Measurements from ENCODE around the gene OSTF1. TPM values are rescaled to one million over a fixed set of nuclear protein-coding genes. Genes with fewer than 3 reads are reported as not detected.

The OSTF1 gene
- total RNA-seq, 2 donors from 2014 or later: 15.0 to 20.5 TPM

DNA sequence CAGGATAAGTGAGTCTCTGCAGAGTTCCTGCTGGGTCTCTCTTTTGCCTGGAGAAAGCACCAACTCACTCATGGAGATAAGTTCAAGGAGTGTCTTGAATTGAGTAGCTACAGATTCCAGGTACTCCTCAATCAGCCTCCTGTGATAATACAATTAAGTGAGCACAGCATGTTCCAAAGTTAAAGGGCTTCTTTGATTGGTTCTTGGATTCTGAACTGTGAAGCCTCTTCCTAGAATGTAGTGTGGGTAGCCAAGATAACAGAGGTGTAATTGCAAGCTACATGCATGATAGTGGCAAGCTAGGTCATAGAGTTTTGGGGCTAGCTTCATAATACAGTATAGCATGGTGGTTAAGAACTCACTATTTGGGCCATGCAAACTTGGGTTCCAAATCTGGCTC lies 37.0 kb upstream of the OSTF1 start:
- TF ChIP-seq, protein P1, sequence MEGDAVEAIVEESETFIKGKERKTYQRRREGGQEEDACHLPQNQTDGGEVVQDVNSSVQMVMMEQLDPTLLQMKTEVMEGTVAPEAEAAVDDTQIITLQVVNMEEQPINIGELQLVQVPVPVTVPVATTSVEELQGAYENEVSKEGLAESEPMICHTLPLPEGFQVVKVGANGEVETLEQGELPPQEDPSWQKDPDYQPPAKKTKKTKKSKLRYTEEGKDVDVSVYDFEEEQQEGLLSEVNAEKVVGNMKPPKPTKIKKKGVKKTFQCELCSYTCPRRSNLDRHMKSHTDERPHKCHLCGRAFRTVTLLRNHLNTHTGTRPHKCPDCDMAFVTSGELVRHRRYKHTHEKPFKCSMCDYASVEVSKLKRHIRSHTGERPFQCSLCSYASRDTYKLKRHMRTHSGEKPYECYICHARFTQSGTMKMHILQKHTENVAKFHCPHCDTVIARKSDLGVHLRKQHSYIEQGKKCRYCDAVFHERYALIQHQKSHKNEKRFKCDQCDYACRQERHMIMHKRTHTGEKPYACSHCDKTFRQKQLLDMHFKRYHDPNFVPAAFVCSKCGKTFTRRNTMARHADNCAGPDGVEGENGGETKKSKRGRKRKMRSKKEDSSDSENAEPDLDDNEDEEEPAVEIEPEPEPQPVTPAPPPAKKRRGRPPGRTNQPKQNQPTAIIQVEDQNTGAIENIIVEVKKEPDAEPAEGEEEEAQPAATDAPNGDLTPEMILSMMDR (conservative IDR thresholded peaks at IDR 0.05): no peak
- Histone ChIP-seq H3K4me3 (ENCODE audit: low read length) (no peak overlapping the region), H3K27ac (ENCODE audit: low read depth, low read length) (no peak overlapping the region), H3K27me3 (ENCODE audit: control insufficient read depth, insufficient read depth, low read length, poor library complexity, severe bottlenecking) (no peaks in the 10 kb centered on the region), H3K9me3 (ENCODE audit: control insufficient read depth, low read length) (peaks cover 11% of the 10 kb centered on the region), H3K4me1 (ENCODE audit: control insufficient read depth, insufficient read depth, low read length) (no peaks in the 10 kb centered on the region), H3K36me3 (ENCODE audit: control insufficient read depth, insufficient read depth, low read length) (no peaks in the 10 kb centered on the region), H3K9ac (ENCODE audit: extremely low read depth, low read length, poor library complexity, severe bottlenecking) (no peak overlapping the region)
- no peaks in the 10 kb centered on the region for H3K36me3 Mint-ChIP-seq (ENCODE audit: low read depth)
- H3K4me1 Mint-ChIP-seq: no peaks in the 10 kb centered on the region
- peaks cover 17% of the 10 kb centered on the region for H3K9me3 Mint-ChIP-seq
- H3K27me3 Mint-ChIP-seq (ENCODE audit: insufficient read depth): no peaks in the 10 kb centered on the region
- no peak overlapping the region for H3K27ac Mint-ChIP-seq
- H3K4me3 Mint-ChIP-seq: no peak overlapping the region
- DNase-seq: no peak

DNA sequence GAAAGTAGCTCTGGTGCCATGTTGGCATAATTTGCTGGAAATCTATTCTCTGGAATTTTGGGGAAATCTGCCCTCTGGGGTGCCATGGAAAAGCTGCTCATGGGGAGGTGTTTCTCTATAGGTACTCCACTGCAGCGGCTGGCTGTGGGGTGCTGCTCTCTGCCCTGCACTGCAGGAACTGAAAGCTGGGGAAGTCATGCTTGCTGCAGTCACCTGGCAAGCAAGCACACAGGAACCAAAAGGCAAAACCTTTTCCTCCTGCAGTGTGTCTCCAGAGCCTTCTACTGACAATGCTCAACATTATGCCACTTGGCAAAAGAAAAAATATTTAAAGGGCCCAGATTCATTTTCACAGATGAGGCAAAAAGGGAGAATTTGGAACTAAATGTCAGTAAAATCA lies 34.4 kb upstream of the OSTF1 start:
- H3K27me3 ChIP-seq (ENCODE audit: control insufficient read depth, insufficient read depth, low read length, poor library complexity, severe bottlenecking): no peaks in the 10 kb centered on the region
- H3K27ac ChIP-seq (ENCODE audit: low read depth, low read length): no peak overlapping the region
- Mint-ChIP-seq H3K27ac (no peak overlapping the region), H3K36me3 (ENCODE audit: low read depth) (no peaks in the 10 kb centered on the region), H3K9me3 (peaks cover 43% of the 10 kb centered on the region), H3K27me3 (ENCODE audit: insufficient read depth) (no peaks in the 10 kb centered on the region), H3K4me1 (no peaks in the 10 kb centered on the region), H3K4me3 (no peak overlapping the region)
- H3K4me1 ChIP-seq (ENCODE audit: control insufficient read depth, insufficient read depth, low read length): no peaks in the 10 kb centered on the region
- H3K36me3 ChIP-seq (ENCODE audit: control insufficient read depth, insufficient read depth, low read length): no peaks in the 10 kb centered on the region
- DNase-seq: no peak
- TF ChIP-seq, protein P1 (conservative IDR thresholded peaks at IDR 0.05): no peak
- H3K9ac ChIP-seq (ENCODE audit: extremely low read depth, low read length, poor library complexity, severe bottlenecking): no peak overlapping the region
- peaks cover 24% of the 10 kb centered on the region for H3K9me3 ChIP-seq (ENCODE audit: control insufficient read depth, low read length)
- 88% methylated on average over 1 of the region's 1 CpG; no CpG with 5 or more reads in 1 of the 2 experiments for WGBS, 2 experiments (ENCODE audit: insufficient coverage in 1 of 2, insufficient read length in 1 of 2)
- no peak overlapping the region for H3K4me3 ChIP-seq (ENCODE audit: low read length)

DNA sequence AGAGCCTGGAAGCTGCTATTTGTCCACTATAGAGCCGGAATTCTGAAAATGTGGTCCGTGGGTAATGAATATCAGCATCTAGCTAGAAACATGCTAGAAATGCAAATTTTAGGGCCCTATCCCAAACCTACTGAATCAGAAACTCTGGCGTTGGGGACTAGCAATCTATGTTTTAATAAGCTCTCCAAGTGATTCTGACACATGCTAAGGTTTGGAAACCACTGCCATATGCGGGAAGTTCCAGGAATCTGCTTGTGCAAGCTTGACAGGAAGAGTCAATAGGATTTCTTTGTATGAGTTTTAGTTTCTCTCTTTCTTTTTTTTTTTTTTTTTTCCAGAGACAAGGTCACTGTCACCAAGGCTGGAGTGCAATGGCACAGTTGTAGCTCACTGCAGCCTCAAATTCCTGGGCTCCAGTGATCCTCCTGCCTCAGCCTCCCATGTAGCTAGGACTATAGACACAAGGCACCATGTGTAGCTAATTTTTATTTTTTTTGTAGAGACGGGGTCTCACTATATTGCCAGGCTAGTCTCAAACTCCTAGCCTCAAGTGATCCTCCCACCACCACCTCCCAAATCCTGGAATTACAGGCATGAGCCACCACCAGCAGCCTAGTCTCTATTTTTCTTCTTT lies 33.8 kb upstream of the OSTF1 start:
- H3K27ac ChIP-seq (ENCODE audit: low read depth, low read length): no peak overlapping the region
- TF ChIP-seq, protein P1 (conservative IDR thresholded peaks at IDR 0.05): no peak
- Mint-ChIP-seq H3K36me3 (ENCODE audit: low read depth) (no peaks in the 10 kb centered on the region), H3K27ac (no peak overlapping the region), H3K9me3 (peaks cover 48% of the 10 kb centered on the region), H3K4me3 (no peak overlapping the region), H3K4me1 (no peaks in the 10 kb centered on the region), H3K27me3 (ENCODE audit: insufficient read depth) (no peaks in the 10 kb centered on the region)
- WGBS, 2 experiments (ENCODE audit: insufficient coverage in 1 of 2, insufficient read length in 1 of 2): 84 to 93% methylated on average over 2 to 5 of the region's 5 CpGs
- H3K27me3 ChIP-seq (ENCODE audit: control insufficient read depth, insufficient read depth, low read length, poor library complexity, severe bottlenecking): no peaks in the 10 kb centered on the region
- peaks cover 24% of the 10 kb centered on the region for H3K9me3 ChIP-seq (ENCODE audit: control insufficient read depth, low read length)
- no peak overlapping the region for H3K9ac ChIP-seq (ENCODE audit: extremely low read depth, low read length, poor library complexity, severe bottlenecking)
- no peaks in the 10 kb centered on the region for H3K4me1 ChIP-seq (ENCODE audit: control insufficient read depth, insufficient read depth, low read length)
- no peak overlapping the region for H3K4me3 ChIP-seq (ENCODE audit: low read length)
- DNase-seq: no peak
- no peaks in the 10 kb centered on the region for H3K36me3 ChIP-seq (ENCODE audit: control insufficient read depth, insufficient read depth, low read length)
